HG02970 (cell line): ENCODE results near the gene CDC14B.
"Not testable (repeated sequence)": the region's sequence is repeated elsewhere in the genome, so short reads cannot be mapped to it uniquely, and the experiment has no call there.

Experiments used
- ATAC-seq: cut with Tn5 transposase; IDR thresholded peaks from one replicate; pipeline ENCODE4 v1.9.1; 2021; ENCODE audit warnings: mild to moderate bottlenecking, moderate library complexity, moderate number of reproducible peaks; ENCODE audit not compliant: unreplicated experiment, low FRiP score

Gene CDC14B

DNA sequence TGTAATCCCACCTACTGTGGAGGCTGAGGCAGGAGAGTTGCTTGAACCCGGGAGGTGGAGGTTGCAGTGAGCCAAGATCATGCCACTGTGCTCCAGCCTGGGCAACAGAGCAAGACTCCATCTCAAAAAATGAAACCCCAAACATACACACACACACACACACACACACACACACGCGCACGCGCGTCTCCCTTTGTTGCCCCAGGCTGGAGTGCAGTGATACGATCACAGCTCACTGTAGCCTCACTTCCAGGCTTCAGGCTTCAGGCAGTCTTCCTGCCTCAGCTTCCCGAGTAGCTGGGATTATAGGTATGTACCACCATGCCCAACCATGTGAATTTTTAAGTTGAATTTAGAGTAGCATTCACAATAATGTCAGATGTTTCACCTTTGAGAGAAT is 13.9 kb upstream of the CDC14B start:
- ATAC-seq = not testable (repeated sequence)

DNA sequence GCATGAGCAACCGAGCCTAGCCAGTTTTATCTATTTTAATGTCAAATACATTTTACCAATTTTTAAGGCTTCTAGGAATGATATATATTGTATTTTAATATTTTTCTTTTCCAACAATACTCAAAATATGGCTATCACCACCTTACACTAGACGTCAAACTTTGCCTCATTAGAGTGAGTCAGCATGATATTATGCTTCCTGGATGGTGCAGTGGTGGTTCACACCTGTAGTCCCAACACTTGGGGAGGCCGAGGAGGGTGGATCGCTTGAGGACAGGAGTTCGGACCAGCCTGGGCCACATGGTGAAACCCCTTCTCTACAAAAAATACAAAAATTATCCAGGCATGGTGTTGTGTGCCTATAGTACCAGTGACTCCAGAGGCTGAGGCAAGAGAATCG is 7.3 kb upstream of the CDC14B start:
- no peak for ATAC-seq

DNA sequence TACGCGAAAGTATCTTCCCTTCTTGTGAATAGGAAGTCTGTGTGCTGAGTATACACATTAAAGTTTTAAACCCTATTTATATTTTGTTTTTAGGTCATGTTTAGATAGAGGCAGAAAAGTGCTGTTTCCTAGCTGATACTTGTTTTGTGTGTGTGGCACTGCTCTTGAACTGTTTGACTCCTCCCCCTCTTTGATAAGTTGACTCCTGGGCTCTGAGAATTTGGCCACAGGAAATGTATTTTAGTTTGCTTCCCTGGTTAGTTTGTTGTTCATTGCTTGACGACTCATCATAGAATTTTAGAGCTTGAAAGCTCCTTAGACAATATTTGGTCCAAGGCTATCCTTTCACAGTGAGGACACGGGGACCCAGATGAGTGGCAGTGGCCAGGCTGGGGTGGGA is 2.0 kb upstream of the CDC14B start:
- ATAC-seq = no peak

DNA sequence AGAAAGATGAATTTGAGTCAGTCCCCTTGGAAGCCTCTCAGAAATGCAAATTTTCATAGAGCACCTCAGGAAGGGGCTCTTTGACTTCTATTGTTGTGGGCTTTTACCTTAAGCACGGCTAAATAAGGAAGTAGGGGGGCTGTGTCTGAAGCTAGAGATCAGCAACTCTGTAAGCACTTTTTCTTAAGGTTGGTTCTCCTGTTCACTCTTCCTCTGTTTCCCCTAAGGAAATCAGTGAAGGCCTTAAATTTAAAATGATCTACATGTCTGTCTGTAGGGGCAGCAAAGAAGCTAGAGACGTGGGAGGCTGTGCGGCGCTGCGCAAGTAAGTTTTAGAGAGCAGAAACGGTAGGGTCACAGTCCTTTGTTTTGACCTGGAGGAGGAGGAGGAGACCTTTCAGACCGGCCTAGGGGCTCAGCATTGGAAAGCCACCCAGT is 1.2 kb upstream of the CDC14B start:
- ATAC-seq = no peak

DNA sequence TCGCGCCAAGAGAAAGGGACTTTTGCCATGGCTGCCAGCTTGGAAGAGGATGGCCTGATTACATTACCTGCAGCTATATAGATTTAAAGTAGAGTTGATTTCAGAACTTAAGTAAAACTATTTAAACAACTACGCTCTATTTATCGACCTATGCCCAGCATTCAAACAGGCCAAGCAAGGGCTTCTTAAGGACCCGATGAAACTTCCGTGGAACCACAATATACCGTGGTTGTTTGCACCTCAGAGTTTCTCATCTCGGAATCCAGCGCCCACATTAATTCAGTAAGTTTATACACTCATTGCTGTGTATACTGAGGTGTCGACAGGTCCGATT is 505 bp upstream of the CDC14B start:
- ATAC-seq = no peak

DNA sequence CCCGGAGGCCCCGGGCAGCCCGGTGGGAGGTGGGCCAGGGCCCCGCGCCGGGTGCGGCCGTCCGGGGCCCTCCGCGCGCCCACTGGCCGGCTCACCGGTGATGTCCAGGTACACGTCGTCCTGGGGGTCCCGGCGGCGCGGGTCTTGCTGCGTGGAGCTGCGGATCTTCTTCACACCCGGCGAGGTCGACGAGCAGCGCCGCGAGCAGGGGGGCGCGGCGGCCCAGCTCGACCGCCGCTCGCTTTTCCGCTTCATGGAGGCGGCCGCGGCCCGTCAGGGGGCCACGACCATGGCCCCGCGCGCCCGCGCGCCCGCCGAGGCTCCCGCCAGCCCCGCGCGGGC is 548 bp downstream of the CDC14B start:
- ATAC-seq = no peak

DNA sequence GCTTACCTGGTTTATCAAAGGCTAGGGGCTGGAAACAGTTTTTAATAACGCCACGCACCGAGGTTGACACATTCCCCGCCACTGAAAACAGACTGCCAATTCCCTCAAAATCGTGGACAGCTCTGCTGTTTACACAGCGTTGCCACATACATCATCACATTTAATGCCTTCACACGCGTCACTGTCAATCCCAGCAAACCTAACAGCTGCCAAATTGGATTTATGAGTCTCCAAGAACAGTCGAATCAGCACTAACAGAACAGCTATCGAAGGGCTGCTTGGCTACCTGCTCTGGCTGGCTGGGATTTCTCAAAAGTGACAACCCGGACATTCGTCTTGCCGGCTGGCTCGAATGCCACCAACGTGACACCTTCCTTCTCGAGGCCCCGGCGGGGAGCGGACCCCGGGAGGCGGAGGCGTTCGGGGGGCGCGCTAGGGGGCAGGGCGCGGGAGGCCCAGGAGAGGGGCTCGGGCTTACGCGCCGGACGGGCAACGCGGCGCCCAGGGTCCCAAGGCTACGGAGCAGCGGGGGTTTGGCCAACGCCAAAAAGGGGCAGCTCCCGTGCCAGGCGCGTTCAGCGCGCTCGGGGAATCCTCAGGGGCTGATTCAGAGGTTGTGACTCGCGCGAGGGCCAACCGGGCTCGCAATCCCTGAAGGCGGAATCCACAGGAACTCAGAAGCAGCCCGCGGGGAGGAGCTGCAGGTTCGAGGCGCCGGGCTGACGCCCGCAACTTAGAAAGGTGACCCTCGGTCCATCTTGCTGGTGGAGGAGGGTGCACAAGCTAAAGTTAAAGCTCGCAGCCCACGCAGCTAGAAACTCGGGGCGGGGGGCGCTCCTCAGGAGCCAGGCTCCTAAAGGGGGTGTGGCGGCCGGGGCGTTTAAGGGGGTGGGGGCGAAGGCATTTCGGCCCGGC is 1.2 kb downstream of the CDC14B start:
- no peak for ATAC-seq

DNA sequence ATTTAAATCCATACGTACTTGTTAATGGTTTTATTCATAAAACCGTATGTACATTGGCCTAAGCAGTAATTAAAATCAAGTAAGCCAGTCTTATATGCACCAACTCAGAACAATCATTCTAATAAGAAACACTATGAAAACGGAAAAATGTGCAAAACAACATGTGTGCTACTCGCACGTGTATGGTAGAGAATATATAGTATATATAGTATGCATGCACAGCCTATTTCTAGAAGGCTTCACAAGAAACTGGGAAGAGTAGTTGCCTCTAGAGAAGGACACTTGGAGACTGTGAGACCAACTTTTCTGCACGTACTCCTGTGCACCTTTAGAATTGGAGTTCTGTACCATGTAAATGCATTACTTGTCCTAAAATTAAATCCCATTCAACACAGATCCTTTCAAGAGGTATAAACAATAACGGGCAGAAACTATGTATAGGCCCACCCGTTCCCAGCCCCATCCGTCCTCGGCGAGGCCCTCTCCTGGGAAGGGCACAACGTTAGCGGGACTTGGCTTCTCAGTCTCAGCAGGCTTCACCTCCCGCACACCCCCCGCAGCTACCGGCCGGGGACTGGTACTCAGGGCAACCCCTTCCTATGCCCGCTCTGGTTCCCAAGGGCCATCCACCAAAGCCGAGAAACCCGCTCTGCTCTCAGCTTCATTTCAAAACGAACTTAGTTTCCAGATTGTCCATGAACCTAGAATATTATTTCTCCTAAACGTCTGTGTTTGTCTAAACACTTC is 2.0 kb downstream of the CDC14B start:
- ATAC-seq = no peak

DNA sequence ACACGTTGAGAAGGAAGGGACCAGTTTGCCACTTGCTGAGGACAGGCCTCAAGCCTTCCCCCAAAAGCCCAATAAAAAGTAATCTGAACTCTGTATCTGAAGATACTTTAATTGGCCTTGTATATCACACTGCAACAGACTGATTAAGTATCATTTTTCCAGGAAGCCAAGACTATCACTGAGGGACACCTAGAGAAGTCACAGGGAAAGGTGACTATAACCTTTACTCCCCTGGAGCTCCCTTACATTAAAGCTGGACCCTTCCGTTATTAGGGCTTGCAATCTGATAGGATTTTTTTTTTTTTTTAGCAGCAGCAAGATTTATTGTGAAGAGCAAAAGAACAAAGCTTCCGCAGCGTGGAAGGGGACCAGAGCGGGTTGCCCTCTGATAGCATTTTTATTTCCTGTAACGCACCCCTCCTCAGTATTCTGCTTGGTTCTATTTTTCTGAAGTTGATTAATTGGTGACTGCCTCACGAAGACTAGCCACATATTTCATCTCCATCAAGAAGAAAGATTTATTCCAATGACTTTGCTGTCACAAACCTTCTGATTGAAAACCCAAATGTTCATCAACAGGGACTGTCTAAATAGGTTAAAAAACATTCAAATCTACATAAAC is 2.7 kb downstream of the CDC14B start:
- ATAC-seq = no peak

DNA sequence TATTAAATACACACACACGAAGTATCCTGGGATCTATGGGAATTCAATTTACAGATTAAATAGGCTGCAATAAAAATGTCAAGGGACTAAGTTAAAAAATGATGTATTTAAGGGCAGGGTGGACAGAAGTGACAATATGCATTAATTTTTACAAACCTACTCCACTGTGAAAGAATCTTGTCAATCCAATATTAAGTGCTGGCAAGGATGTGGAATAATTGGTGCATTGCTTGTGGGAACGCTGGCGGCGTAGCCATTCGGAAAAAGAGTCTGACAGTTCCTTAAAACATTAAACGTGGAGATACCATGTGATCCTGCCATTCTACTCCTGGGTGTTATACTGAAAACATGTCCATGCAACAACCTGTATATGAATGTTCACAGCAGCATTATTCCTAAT is 4.2 kb downstream of the CDC14B start:
- ATAC-seq = no peak

DNA sequence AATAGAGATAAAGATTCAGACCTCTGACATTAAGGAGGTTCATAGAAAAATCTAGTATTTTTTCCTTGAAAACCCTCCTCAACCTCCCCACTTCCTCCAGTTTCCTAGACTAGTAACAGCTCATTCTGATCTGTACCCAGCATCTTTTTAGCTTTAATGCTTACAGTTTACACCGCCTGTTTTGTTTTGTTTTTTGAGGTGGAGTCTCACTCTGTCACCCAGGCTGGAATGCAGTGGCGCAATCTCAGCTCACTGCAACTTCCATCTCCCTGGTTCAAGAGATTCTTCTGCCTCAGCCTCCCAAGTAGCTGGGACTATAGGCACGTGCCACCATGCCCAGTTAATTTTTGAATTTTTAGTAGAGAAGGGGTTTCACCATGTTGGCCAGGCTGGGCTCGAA is 5.0 kb downstream of the CDC14B start:
- not testable (repeated sequence) for ATAC-seq

DNA sequence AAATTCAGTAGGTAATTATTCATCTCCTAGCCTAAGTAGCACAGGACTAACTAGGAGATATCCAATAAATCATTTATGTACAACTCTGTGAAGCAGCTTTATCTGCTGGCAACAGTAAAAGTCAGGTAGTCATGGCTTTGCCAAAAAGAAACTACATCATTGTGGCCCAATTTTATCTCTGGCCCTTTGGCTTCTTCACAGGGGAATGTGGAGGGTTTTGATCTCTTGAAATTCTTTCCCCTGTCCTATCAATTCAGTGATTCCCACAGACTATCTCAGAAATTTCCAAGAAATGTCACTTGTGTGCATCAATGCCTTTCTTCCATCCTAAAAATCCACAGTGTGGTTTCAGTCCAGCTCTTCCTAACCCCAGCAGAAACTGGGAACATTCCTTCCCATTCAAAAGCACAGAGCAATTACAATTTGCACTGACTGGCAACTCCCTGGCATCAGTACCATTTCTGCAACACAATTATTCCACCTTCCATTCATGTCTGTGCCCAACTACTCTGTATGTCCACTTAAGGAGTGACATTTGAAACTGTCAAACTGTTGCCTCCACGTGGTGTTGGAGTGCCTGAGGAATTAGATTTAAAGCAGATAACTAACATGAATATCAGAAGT is 6.6 kb downstream of the CDC14B start:
- no peak for ATAC-seq

DNA sequence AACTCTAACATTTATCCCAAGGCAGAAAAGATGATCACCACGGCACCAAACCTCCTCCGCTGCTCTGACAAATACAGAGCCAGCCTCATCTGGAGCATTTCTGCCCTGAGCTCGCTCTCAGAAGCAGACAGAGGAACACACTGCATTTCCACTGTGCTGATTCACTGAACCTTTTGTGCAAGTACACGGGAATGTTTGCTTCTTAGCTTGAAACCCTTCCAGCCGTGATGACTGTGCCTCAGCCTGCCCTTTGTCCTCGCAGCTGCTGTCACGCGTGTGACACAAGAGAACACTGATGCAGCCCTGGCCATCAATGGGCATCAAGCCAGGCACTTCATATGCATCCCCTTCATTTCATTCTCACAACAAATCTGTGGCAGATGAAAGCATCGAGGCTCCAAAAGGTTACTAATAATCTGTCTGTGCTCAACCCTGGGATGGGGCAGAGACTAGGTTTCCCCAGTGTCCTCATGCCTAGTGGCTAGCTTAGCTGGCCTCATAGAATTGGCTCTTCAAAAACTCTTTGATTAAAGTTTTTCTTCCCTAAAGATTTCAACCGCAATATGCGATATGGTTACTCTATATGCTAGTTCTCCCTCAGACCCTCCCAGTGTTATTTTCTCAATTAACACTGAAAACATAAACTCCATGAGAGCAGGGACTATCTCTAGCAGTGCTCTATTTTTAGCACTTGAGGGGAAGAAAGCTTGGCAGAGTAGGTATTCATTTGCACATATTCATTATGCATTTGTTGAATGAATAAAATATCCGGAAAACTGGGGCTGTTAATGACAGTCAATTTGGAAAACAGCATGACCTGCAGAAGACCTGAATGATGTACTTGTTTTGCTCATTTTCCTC is 7.3 kb downstream of the CDC14B start:
- no peak for ATAC-seq

DNA sequence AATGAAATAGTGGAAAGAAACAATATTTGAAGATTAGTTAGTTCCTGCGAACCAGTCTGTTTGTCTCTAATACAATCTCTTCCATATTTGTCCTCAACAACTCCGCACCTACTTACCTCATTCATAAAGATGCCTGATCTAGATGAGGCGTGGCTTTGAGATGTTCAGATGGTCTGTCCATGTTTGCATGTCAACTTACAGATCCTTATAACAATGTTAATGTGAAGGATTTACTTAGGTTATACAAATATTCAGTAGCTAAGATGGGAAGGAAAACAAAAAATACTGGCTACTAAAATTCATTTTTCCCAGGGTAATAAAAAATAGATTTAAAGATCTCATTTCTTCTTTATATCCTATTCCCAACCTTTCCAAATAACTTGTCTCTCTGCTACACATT is 8.3 kb downstream of the CDC14B start:
- no peak for ATAC-seq

DNA sequence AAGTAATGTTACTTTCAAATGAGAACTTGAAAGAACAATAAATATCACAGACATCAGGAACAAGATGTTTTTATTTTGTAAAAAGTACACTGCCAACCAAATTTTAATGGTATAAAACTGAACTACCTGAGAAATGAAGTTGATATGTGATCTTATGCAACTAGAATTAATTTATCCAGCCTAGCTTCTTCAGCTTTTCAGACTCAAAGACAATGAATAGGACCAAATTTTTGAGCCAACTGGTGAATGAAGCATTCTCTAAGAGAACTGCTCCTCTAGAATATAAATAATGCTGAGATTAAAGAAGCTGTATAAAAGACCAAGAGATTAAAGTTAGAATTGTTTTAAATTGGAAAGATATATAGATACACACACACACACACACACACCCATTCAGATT is 9.9 kb downstream of the CDC14B start:
- ATAC-seq = no peak

DNA sequence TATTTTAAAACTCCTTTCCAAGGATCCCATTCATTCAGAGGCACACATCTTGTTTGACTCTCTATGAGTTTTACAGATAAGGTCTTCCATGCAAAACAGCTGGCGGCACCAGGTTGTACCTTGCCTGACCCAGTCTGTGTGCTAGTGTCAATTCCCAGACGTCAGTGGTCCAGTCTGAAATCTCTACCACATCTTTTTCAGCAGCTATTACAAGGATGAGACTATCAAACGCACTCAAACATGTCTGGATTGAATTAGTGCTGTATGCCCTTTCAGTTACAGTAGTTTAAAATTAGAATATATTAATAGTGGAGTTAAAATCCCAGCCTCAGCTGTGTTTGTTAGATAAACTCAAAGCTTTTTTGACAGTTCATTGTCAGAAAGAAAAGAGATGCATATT is 11.7 kb downstream of the CDC14B start:
- ATAC-seq = no peak

DNA sequence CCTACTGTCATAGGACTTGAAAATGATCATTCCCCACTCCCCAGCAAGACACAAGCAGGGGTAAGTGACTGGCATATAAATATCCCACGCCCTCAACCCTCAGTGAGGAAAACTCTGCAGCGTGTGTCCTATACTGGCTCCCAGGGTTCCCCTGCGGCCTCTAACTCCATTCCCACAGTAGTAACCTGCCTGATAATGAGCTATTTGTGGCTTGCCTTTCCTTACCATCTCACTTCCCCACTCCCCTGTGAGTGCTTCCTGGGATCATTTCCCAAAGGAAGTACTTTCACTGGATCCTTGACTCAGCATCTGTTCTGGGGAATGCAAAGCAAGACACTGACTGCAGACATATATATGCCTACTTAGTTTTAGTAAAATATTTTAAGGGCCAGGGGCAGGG is 14.3 kb downstream of the CDC14B start:
- no peak for ATAC-seq

DNA sequence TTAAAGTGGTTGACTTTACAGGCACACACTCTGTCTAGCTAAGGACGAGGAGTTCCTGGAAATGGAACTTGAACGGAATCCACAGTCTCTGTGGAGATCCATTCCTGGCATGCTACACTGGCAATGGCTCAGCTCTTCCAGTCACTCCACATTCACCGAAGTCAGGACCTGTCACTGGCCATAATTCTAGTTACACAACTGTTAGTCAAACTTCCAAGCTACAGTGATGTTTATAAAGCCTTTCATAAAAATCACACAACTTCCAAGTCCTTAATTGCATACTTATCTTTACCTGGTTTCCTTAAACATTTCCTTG is 15.7 kb downstream of the CDC14B start:
- no peak for ATAC-seq

DNA sequence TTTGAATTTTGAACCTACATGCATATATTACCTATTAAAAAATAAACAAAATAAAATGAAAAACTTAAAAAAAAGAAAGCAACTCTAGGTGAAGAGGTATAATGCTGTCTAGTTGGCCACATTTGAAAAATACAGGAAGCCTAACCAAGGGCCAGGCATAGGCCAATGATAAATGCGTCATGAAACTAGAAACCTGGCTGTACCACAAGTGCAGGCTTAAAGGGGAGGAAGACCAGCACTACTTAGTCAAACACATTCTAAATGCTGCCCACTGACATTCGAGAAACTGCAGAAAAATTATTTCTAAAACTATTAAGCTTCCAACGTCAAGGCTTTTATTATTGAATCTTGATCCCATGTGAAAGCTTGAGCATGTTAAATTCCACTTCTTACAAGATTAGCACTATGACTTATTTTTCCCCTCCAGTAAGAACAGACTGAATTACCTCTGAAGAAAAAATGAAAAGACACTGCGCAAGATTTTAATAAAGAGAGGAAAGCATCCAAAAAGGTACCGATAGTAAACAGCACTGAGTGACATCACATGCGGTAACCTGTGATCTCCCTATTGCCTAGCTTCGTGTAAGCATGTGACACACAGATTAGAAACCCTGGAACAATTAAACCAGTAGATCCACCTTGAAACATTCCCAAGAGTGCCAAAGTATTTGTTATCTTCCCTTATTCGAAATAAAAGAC is 16.2 kb downstream of the CDC14B start:
- ATAC-seq = no peak

DNA sequence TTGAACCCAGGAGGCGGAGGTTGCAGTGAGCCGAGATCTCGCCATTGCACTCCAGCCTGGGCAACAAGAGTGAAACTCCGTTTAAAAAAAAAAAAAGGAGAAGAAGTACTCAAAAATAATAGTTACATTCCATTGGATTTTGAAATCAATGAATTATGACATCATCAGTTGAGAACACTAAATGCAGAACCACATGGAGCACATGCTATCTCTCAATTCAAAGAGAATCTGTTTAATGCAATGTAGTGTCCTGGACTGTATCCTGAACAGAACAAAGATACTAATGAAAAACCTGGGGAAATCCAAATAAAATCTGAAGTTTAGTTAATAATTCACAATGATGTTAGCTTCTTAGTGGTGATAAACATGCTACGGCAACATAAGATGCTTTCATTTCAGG is 20.3 kb downstream of the CDC14B start:
- no peak for ATAC-seq
